ENCODE measurements around the gene ABCA3. TPM values are rescaled to one million over a fixed set of nuclear protein-coding genes. Genes with fewer than 3 reads are reported as not detected.
"Not testable (repeated sequence)": the region's sequence is repeated elsewhere in the genome, so short reads cannot be mapped to it uniquely, and the experiment has no call there.

ABCA3 gene
- total RNA-seq, 2 experiments from 2014 or later = 6.4 to 10.9 TPM

- CTCF ChIA-PET = no interaction called here
- no peaks in the 10 kb centered on the region for H3K4me1 Mint-ChIP-seq
- no peaks in the 10 kb centered on the region for H3K9me3 Mint-ChIP-seq (ENCODE audit: low read depth)
- no peaks in the 10 kb centered on the region for H3K27me3 Mint-ChIP-seq
- H3K36me3 Mint-ChIP-seq = no peaks in the 10 kb centered on the region
- H3K4me3 Mint-ChIP-seq = no peak overlapping the region
- H3K27ac Mint-ChIP-seq = no peak overlapping the region
- no peak for ATAC-seq
- DNase-seq = no peak
Observed at GRCh38 chr16:2278272-2278608, 62.3 kb downstream of the ABCA3 start.

- ATAC-seq (no peak), DNase-seq (no peak)
- no peak overlapping the region for H3K27ac Mint-ChIP-seq
- H3K4me3 Mint-ChIP-seq = no peak overlapping the region
- no peaks in the 10 kb centered on the region for H3K27me3 Mint-ChIP-seq
- H3K9me3 Mint-ChIP-seq (ENCODE audit: low read depth) = no peaks in the 10 kb centered on the region
- CTCF ChIA-PET = no interaction called here
- H3K4me1 Mint-ChIP-seq = no peaks in the 10 kb centered on the region
- H3K36me3 Mint-ChIP-seq = no peaks in the 10 kb centered on the region
Observed at GRCh38 chr16:2277466-2278271, 62.9 kb downstream of the ABCA3 start.

GRCh38 chr16:2276368-2277195, 63.9 kb downstream of the ABCA3 start:
- Mint-ChIP-seq H3K27me3 (no peaks in the 10 kb centered on the region), H3K9me3 (ENCODE audit: low read depth) (no peaks in the 10 kb centered on the region), H3K27ac (no peak overlapping the region), H3K4me3 (no peak overlapping the region), H3K4me1 (no peaks in the 10 kb centered on the region), H3K36me3 (no peaks in the 10 kb centered on the region)
- ATAC-seq = no peak
- CTCF ChIA-PET = no interaction called here
- no peak for DNase-seq

- no peaks in the 10 kb centered on the region for H3K36me3 Mint-ChIP-seq
- no peaks in the 10 kb centered on the region for H3K27me3 Mint-ChIP-seq
- ATAC-seq (no peak), DNase-seq (no peak)
- H3K4me3 Mint-ChIP-seq = no peak overlapping the region
- H3K4me1 Mint-ChIP-seq = no peaks in the 10 kb centered on the region
- CTCF ChIA-PET = no interaction called here
- H3K27ac Mint-ChIP-seq = no peak overlapping the region
- H3K9me3 Mint-ChIP-seq (ENCODE audit: low read depth) = no peaks in the 10 kb centered on the region
Observed at GRCh38 chr16:2275476-2276367, 64.8 kb downstream of the ABCA3 start.

- H3K36me3 Mint-ChIP-seq = no peaks in the 10 kb centered on the region
- peaks cover 8% of the 10 kb centered on the region for H3K4me1 Mint-ChIP-seq
- no peaks in the 10 kb centered on the region for H3K27me3 Mint-ChIP-seq
- DNase-seq (no peak), ATAC-seq (no peak)
- no peak overlapping the region for H3K27ac Mint-ChIP-seq
- no peaks in the 10 kb centered on the region for H3K9me3 Mint-ChIP-seq (ENCODE audit: low read depth)
- no peak overlapping the region for H3K4me3 Mint-ChIP-seq
- CTCF ChIA-PET = no interaction called here
Observed at GRCh38 chr16:2273931-2274330, 66.6 kb downstream of the ABCA3 start.

- DNase-seq (no peak), ATAC-seq (no peak)
- CTCF ChIA-PET = no interaction called here
- Mint-ChIP-seq H3K4me3 (no peak overlapping the region), H3K27me3 (no peaks in the 10 kb centered on the region), H3K9me3 (ENCODE audit: low read depth) (no peaks in the 10 kb centered on the region), H3K4me1 (peaks cover 8% of the 10 kb centered on the region), H3K27ac (no peak overlapping the region), H3K36me3 (no peaks in the 10 kb centered on the region)
Observed at GRCh38 chr16:2273484-2273883, 67.0 kb downstream of the ABCA3 start.

- ATAC-seq (no peak), DNase-seq (no peak)
- no peaks in the 10 kb centered on the region for H3K9me3 Mint-ChIP-seq (ENCODE audit: low read depth)
- no peaks in the 10 kb centered on the region for H3K27me3 Mint-ChIP-seq
- H3K36me3 Mint-ChIP-seq = peaks cover 1% of the 10 kb centered on the region
- no peak overlapping the region for H3K27ac Mint-ChIP-seq
- H3K4me1 Mint-ChIP-seq = peaks cover 9% of the 10 kb centered on the region
- CTCF ChIA-PET = no interaction called here
- no peak overlapping the region for H3K4me3 Mint-ChIP-seq
Observed at GRCh38 chr16:2271848-2272461, 68.6 kb downstream of the ABCA3 start.

GRCh38 chr16:2270588-2271470, 69.7 kb downstream of the ABCA3 start:
- peaks cover 19% of the 10 kb centered on the region for H3K4me1 Mint-ChIP-seq
- CTCF ChIA-PET = interaction anchor here (1.0 kb wide), 1 partner anchor 20 kb away, joined by 3 read pairs; the partner anchor contains the start of gene ECI1
- H3K4me3 Mint-ChIP-seq = no peak overlapping the region
- H3K36me3 Mint-ChIP-seq = peaks cover 11% of the 10 kb centered on the region
- no peak overlapping the region for H3K27ac Mint-ChIP-seq
- no peak for DNase-seq
- no peaks in the 10 kb centered on the region for H3K9me3 Mint-ChIP-seq (ENCODE audit: low read depth)
- H3K27me3 Mint-ChIP-seq = no peaks in the 10 kb centered on the region
- ATAC-seq = no peak

- CTCF ChIA-PET = interaction anchor here (1.0 to 1.3 kb wide), 3 partner anchors 19 to 321 kb away, joined by 3 read pairs; partner anchors contain the start of genes ABCA3 and ECI1
- H3K27ac Mint-ChIP-seq = no peak overlapping the region
- DNase-seq (no peak), ATAC-seq (no peak)
- H3K4me1 Mint-ChIP-seq = peaks cover 24% of the 10 kb centered on the region
- peaks cover 15% of the 10 kb centered on the region for H3K36me3 Mint-ChIP-seq
- no peaks in the 10 kb centered on the region for H3K27me3 Mint-ChIP-seq
- H3K9me3 Mint-ChIP-seq (ENCODE audit: low read depth) = no peaks in the 10 kb centered on the region
- peak overlapping the region; percentile 93 for H3K4me3 Mint-ChIP-seq
Observed at GRCh38 chr16:2270070-2270462, 70.5 kb downstream of the ABCA3 start.

GRCh38 chr16:2267913-2268666, 72.4 kb downstream of the ABCA3 start, which contains the start of gene RNPS1:
Gene RNPS1, minus strand, starts transcription at chr16:2268126. Its CDS starts 3,483 bp downstream, at chr16:2264643.
- no peaks in the 10 kb centered on the region for H3K27me3 Mint-ChIP-seq
- ATAC-seq (peak; percentile 90), DNase-seq (peak; percentile 97)
- H3K36me3 Mint-ChIP-seq = peaks cover 28% of the 10 kb centered on the region
- H3K4me1 Mint-ChIP-seq = peaks cover 34% of the 10 kb centered on the region
- CTCF ChIA-PET = interaction anchor here (1.2 to 1.6 kb wide), 3 partner anchors 16 to 233 kb away, joined by 3 to 8 read pairs (median 4); partner anchors contain the start of gene ECI1
- H3K9me3 Mint-ChIP-seq (ENCODE audit: low read depth) = no peaks in the 10 kb centered on the region
- H3K4me3 Mint-ChIP-seq = peak within 1 kb of the TSS; percentile 93
- peak within 1 kb of the TSS; percentile 97 for H3K27ac Mint-ChIP-seq

GRCh38 chr16:2267505-2267912, 73.0 kb downstream of the ABCA3 start:
- H3K27ac Mint-ChIP-seq = peak overlapping the region; percentile 97
- H3K9me3 Mint-ChIP-seq (ENCODE audit: low read depth); H3K27me3 Mint-ChIP-seq; CTCF ChIA-PET; DNase-seq: not testable (repeated sequence)
- ATAC-seq = peak; percentile 63
- peak overlapping the region; percentile 93 for H3K4me3 Mint-ChIP-seq
- peaks cover 34% of the 10 kb centered on the region for H3K36me3 Mint-ChIP-seq
- peaks cover 34% of the 10 kb centered on the region for H3K4me1 Mint-ChIP-seq
